ENCODE measurements around the gene CFAP141.
"Not testable (repeated sequence)": the region's sequence is repeated elsewhere in the genome, so short reads cannot be mapped to it uniquely, and the experiment has no call there.

CFAP141 gene

GRCh38 chr1:154213274-154213673 is 7.1 kb upstream of the CFAP141 start:
- no peak for DNase-seq
- in situ Hi-C loops (cut with MboI; ENCODE audit: low pct_unique_long_range_greater_than_20kb, low sequenced_read_pairs), result no loop called here

DNA sequence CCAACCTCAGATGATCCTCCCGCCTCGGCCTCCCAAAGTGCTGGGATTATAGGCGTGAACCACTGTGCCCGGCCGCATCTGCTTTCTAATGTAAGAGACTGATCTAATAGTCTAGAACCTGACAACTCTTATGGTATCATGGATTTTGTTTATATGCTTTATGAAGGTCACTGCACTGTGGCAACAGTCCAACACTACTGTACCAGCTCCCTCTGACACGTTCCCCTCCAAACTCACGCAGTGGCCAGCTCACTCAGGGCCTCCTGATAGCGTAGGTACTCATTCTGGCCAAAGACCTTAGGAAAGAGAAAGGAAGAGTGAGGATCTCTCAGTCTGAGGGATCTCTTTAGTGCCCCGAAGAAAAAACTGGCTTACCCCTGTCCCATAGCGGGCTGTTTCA is 6.0 kb upstream of the CFAP141 start:
- DNase-seq, result no peak
- in situ Hi-C loops (cut with MboI; ENCODE audit: low pct_unique_long_range_greater_than_20kb, low sequenced_read_pairs), result no loop called here

DNA sequence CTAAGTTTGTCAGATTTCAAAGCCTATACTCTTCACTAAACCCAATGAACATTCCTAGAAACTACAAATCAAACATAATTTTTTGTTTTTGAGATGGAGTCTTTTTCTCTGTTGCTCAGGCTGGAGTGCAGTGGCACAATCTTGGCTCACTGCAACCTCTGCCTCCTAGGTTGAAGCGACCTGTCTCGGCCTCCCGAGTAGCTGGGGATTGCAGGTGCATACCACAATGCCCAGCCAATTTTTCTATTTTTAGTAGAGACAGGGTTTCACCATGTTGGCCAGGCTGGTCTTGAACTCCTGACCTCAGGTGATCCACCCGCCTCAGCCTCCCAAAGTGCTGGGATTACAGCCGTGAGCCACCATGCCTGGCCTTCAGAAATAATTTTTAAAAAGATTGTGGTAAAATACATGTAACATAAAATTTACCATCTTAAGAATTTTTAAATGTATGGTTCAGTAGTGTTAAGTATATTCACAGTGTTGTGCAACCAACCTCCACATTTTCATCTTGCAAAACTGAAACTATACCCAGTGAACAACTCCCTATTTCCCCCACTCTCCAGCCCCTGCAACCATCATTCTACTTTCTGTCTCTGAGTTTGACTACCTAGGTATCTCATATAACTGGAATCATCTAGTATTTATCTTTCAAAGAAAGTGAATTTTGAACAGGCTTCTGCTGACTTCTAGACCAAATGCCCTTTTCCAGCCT is 2.7 kb upstream of the CFAP141 start:
- in situ Hi-C loops (cut with MboI; ENCODE audit: low pct_unique_long_range_greater_than_20kb, low sequenced_read_pairs), result no loop called here

GRCh38 chr1:154207262-154207661 is 1.1 kb upstream of the CFAP141 start:
- in situ Hi-C loops (cut with MboI; ENCODE audit: low pct_unique_long_range_greater_than_20kb, low sequenced_read_pairs), result no loop called here
- no peak for DNase-seq

More for the DNA sequence above, 2.7 kb upstream of the CFAP141 start:
- DNase-seq, result no peak

DNA sequence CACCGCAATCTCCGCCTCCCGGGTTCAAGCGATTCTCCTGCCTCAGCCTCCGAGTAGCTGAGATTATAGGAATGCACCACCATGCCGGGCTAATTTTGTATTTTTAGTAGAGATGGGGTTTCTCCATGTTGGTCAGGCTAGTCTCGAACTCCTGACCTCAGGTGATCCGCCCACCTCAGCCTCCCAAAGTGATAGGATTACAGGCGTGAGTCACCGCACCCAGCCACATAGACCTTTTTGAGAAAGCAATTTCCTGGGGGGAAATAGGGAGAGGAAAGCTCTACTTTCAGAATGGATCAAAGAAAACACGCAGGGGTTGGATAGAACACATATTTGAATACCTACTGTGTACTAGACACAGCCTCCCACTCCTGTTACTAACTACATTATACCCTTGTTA is 355 bp downstream of the CFAP141 start:
- in situ Hi-C loops (cut with MboI; ENCODE audit: low pct_unique_long_range_greater_than_20kb, low sequenced_read_pairs); DNase-seq: not testable (repeated sequence)

DNA sequence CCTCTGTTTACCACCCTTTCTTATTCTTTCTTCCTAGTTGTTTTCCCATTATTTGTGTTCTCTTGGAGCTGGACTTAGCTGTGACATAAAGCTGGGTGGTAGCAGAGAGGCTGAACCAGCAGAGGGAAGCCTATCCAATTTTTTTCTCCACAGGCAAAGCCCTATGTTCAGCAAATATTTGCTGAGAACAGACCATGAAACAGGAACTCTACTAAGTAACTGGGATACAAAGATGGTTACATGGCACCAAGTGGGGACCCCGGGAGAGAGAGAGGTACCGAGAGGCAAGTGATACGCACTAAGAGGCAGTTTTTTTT is 6.6 kb downstream of the CFAP141 start:
- no peak for DNase-seq
- in situ Hi-C loops (cut with MboI; ENCODE audit: low pct_unique_long_range_greater_than_20kb, low sequenced_read_pairs), result no loop called here

- in situ Hi-C loops (cut with MboI; ENCODE audit: low pct_unique_long_range_greater_than_20kb, low sequenced_read_pairs), result no loop called here
- DNase-seq, result peak; percentile 77
Observed at GRCh38 chr1:154198756-154199562, 7.2 kb downstream of the CFAP141 start.

- DNase-seq, result no peak
- in situ Hi-C loops (cut with MboI; ENCODE audit: low pct_unique_long_range_greater_than_20kb, low sequenced_read_pairs), result no loop called here
Observed at GRCh38 chr1:154193821-154194220, 12.3 kb downstream of the CFAP141 start.

DNA sequence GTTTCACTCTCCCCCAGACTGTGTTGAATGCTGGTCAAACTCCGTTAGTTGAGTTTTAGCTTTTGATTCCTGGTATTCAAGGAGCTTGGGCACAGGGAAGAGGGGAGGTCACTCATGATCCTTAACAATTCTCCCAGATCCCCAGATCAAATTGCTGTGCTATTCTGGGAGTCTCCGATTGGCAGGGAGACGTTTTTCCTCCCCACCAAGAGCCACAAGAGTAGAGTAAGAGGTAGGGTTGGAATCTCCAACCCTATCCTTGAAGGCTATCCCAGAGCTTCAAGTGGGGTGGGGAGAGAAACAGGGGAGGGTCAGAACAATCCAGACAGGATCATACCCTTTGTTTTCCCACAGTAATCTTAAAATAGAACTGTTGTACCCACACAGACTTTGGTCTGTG is 13.7 kb downstream of the CFAP141 start:
- no peak for DNase-seq
- in situ Hi-C loops (cut with MboI; ENCODE audit: low pct_unique_long_range_greater_than_20kb, low sequenced_read_pairs), result no loop called here

- in situ Hi-C loops (cut with MboI; ENCODE audit: low pct_unique_long_range_greater_than_20kb, low sequenced_read_pairs), result no loop called here
- DNase-seq, result peak; percentile 77
Observed at GRCh38 chr1:154191990-154192461, 14.1 kb downstream of the CFAP141 start, which contains the start of gene TPM3. TPM3 (minus strand) TSS chr1:154192100; CDS start chr1:154192018, 82 bp downstream.

DNA sequence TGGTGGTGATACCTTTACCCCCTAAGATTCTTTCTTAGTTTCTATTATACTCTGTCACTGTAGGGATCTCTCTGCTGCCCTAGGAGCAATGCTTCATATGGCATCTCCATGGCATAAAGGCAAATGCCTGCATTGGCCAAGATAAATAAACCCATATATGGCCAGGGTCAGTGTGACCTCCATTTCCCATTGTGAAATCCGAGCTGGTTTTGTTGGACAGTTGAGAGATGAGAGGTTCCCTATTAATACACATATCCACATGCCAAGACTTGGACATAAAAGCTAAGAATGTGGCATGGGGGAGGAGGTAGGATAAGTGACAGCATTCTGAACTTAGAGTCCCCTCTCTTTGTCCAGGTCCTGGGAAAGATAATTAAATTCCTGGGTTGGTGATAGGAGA is 15.6 kb downstream of the CFAP141 start:
- in situ Hi-C loops (cut with MboI; ENCODE audit: low pct_unique_long_range_greater_than_20kb, low sequenced_read_pairs), result no loop called here
- no peak for DNase-seq

DNA sequence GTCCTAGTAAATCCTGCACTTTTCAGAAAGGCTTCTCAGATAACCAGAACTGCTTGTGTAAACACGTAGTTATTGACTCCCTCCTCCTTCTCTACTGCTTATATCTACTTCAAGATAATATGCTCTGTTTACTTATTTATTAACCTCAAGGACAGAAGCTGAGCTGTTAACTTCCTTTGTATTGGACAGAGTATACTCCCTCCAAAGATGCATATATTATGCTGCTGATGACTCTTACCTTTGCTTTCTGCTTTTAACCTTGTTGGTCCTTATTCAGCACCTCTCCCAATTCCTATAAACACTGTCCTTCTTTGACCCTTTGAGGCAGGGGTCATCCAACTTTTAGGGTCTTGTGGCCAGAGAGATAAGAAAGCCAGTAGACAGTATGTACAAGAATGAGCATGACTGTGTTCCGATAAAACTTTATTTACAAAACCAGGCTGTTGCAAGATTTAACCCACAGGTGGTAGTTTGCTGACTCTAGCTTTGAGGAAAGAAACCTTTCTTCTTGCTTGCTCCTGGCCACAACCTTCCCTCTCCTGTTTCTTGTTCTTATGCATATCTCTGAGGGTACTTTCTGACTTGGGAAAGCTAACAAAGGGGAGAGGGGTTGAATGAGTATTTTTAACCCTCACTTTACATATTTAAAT is 19.2 kb downstream of the CFAP141 start:
- in situ Hi-C loops (cut with MboI; ENCODE audit: low pct_unique_long_range_greater_than_20kb, low sequenced_read_pairs), result no loop called here
- no peak for DNase-seq

GRCh38 chr1:154186177-154186576 is 20.0 kb downstream of the CFAP141 start:
- in situ Hi-C loops (cut with MboI; ENCODE audit: low pct_unique_long_range_greater_than_20kb, low sequenced_read_pairs), result no loop called here
- peak; percentile 89 for DNase-seq

DNA sequence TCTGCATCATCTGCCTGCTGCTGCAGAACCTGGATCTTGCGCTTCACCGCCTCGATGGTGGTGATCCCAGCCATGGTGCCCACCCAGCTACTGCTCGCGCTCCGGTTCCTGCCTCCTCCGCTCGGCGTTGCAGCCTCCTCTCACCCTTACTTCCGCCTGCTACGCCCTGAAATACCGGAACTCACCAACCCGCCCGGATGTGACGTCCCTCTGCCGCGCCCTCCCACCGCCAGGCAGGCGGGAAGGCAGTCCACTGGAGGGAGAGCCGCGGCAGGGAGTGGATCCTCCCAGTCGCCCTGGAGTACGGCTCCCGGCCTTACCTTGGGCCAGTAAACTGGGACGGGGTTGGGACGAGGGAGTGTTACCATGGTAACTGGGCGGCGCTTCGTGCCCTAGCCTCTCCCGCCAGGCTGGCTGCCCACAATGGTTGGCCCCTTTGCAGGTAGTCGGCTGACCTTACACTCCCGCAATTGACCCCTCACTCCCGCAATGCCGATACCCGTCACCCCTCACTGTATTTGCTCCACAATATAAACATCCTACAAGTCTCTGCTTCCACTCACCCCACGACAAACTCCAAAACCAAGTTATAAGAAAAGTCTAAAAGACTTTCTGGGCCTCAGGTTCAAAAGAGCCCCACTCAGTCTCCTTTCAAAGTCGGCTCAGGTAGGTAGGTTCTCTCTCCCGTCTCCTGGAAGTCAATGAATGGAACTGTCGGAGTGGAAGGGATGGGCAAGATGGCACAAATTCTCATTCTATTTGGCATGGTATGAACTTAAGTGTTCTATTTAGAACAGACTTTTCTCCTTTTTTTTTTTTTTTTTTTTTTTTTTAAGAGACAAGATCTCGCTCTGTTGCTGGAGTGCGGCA is 22.9 kb downstream of the CFAP141 start:
- peak; percentile 98 for DNase-seq
- in situ Hi-C loops (cut with MboI; ENCODE audit: low pct_unique_long_range_greater_than_20kb, low sequenced_read_pairs), result no loop called here

GRCh38 chr1:154182344-154183045 is 23.6 kb downstream of the CFAP141 start:
- DNase-seq, result peak; percentile 97
- in situ Hi-C loops (cut with MboI; ENCODE audit: low pct_unique_long_range_greater_than_20kb, low sequenced_read_pairs), result no loop called here

DNA sequence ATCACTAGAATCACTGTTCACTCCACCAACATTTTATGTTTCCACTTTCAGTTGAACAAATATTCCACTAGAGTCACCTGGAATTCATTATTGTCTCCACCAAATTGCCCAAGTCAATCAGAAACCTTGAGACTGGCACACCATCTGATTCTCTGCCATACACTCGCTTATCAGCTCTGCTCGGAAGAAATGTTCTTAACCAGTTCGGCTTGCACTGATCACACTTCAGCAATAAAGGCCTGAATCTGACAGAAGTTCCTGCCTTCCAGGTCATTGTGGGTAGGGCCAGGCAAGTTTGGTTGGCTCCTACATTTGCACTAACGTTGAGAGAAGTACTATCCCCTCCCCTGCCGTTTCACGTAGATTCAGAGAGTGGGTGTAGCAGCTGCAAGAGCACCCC is 24.2 kb downstream of the CFAP141 start:
- in situ Hi-C loops (cut with MboI; ENCODE audit: low pct_unique_long_range_greater_than_20kb, low sequenced_read_pairs), result no loop called here

DNA sequence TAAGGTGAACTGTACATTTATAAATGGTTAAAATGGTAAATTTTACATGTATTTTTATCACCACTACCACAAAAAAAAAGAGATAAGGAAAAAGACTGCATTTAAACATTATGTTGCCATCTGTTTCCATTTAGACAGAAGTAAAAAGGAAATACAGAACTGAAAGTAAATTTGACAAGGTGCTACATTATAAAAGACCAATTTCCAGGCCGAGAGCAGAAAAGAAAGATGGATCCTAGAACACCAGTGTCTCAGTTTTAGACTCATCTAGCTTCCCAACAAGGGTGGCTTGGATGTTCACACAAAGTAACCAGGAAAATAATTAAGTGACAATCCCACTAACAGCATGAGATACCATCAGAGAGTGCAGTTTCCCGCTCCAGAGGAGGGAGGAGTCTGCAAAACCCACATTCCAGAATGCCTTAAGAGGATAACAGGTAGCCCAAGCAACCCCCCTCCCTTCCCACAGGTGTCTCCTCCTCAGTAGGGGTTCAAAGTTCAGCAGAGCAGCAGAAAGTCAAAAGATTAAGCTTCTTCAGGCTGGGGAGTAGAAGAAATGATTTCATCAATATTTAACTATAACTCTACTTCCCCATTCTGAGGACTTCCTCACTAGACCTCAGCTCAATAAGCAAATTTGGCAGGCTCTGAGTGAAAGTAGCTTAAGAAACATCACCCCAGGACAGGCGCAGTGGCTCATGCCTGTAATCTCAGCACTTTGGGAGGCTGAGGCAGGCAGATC is 26.0 kb downstream of the CFAP141 start:
- DNase-seq, result peak; percentile 81
- in situ Hi-C loops (cut with MboI; ENCODE audit: low pct_unique_long_range_greater_than_20kb, low sequenced_read_pairs), result no loop called here

More for the DNA sequence above, 24.2 kb downstream of the CFAP141 start:
- DNase-seq, result no peak

Measured in KBM-7 (cell line).